Transverse colon (tissue), 4 donors: ENCODE data around the gene LTA4H.

ENCODE experiments used
- EP300 ChIP-seq: sonication (generic); formaldehyde crosslinking; IDR thresholded peaks from one replicate; pipeline ENCODE4 v1.6.1; 2017; ENCODE audit warnings: antibody characterized with exemption, low read depth
- POLR2AphosphoS5 ChIP-seq, 3 donors: sonication (generic); formaldehyde crosslinking; IDR thresholded peaks; one replicate each; pipeline ENCODE4 v1.6.1; 2016; ENCODE audit warnings: antibody characterized with exemption in 3 of 3
- TF ChIP-seq, protein P1 (sequence below), 5 experiments: fragments of 200-600 bp in 3 of 5; fragments of 450-650 bp in 2 of 5; sonication (generic) in 3 of 5; IDR thresholded peaks; 1 replicate in 2 of 5; 2 replicates in 3 of 5; pipeline ENCODE4 v1.5.1; 2016 to 2017; ENCODE audit warnings: antibody characterized with exemption in 5 of 5, inconsistent platforms in 3 of 5, mild to moderate bottlenecking in 2 of 5, moderate library complexity in 1 of 5

DNA sequence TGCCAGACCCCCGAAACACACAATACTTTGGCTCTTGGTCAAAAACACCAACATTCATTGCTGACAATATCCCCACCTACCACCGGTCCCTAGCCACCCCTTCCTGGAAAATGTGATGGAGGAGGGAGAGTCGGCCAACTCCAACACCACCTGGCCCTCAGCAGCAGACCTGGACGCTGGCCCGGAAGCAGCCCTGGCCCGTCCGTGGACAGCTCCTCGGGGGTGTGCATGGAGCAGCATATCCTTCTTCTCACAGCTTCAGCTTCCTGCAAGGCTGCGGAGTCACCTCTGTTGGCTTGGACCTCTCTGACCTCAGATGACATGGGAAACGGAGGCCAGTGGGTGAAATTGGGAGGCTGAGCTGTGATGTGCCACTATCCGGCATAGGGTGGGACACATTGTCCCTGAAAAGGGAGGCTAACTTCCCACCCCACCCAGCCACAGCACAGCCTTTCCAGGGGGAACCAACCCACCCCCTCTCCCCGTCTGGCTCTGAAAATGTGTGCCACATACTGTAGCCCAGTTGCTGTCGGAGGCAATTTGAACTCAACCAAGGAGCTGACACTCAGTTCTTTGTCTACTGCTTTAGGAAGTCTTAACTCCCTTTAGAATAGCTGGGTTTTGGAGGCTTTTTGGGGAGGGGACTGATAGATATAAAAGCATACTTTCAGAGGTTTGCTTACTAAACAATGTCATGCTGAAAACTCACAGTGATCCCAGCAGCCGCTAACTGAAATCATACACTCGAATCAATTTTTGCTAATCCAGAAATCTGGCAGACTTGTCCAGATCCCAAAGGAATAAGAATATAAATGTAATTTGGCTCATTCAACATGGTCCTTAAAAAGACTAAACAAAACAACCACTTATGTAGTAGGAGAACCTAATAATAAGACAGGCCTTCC, 43.1 kb upstream of the LTA4H start:
- TF ChIP-seq, protein P1, sequence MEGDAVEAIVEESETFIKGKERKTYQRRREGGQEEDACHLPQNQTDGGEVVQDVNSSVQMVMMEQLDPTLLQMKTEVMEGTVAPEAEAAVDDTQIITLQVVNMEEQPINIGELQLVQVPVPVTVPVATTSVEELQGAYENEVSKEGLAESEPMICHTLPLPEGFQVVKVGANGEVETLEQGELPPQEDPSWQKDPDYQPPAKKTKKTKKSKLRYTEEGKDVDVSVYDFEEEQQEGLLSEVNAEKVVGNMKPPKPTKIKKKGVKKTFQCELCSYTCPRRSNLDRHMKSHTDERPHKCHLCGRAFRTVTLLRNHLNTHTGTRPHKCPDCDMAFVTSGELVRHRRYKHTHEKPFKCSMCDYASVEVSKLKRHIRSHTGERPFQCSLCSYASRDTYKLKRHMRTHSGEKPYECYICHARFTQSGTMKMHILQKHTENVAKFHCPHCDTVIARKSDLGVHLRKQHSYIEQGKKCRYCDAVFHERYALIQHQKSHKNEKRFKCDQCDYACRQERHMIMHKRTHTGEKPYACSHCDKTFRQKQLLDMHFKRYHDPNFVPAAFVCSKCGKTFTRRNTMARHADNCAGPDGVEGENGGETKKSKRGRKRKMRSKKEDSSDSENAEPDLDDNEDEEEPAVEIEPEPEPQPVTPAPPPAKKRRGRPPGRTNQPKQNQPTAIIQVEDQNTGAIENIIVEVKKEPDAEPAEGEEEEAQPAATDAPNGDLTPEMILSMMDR (IDR thresholded peaks at IDR 0.05): no peak
- no peak for TF ChIP-seq EP300
- peak in 1 of 3 donors; percentile 5 for TF ChIP-seq POLR2AphosphoS5 (IDR thresholded peaks at IDR 0.05)
